NT2/D1 (cell line): ENCODE measurements around the gene CT45A2.
"Not testable (repeated sequence)": the region's sequence is repeated elsewhere in the genome, so short reads cannot be mapped to it uniquely, and the experiment has no call there.

Experiments
- SUZ12 ChIP-seq: IDR thresholded peaks from 2 replicates; pipeline ENCODE4 v1.6.1; 2011; ENCODE audit not compliant: insufficient read length, insufficient read depth; ENCODE audit errors: extremely low read depth
- YY1 ChIP-seq: IDR thresholded peaks from 2 replicates; pipeline ENCODE4 v1.6.1; 2011; ENCODE audit not compliant: insufficient read length, insufficient read depth

GRCh38 chrX:135768091-135768490, 51.7 kb downstream of the CT45A2 start, which contains the start of gene CT45A3:
- TF ChIP-seq YY1, SUZ12: not testable (repeated sequence)
